ENCODE results near the gene WDR73. TPM values are rescaled to one million over a fixed set of nuclear protein-coding genes. Genes with fewer than 3 reads are reported as not detected.

WDR73 gene
- total RNA-seq, 1 donor from 2014 or later = 16.2 TPM

DNA sequence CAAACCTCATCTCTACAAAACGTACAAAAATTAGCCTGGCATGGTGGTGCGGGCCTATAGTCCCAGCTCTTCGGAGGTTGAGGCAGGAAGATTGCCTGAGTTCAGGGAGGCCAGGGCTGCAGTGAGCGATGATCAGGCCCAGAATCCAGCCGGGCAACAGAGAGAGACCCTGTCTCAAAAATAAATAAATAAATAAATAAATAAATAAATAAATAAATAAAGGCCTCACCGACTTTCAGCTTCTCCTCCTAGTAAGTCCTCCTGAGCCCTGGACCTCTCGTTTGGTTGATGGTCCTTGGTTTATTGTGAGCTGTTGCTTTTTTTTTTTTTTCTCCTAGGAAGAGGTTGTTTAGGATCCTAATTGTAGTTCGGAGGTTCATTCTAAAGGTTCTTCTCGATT is 25.1 kb downstream of the WDR73 start:
- no peak overlapping the region for H3K4me3 ChIP-seq (ENCODE audit: low read length in 3 of 3)
- peaks cover 15 to 27% (median 20%) of the 10 kb centered on the region in 3 donors for H3K4me1 ChIP-seq (ENCODE audit: control insufficient read depth in 3 of 3, insufficient read depth in 3 of 3, low read length in 3 of 3)
- H3K27ac ChIP-seq (ENCODE audit: low read depth, low read length) = no peak overlapping the region
- H3K27me3 ChIP-seq (ENCODE audit: control insufficient read depth in 3 of 3, insufficient read depth in 3 of 3, low read length in 3 of 3) = no peaks in the 10 kb centered on the region
- H3K36me3 ChIP-seq (ENCODE audit: control insufficient read depth in 3 of 3, insufficient read depth in 3 of 3, low read length in 3 of 3) = no peaks in the 10 kb centered on the region
- H3K9ac ChIP-seq (ENCODE audit: low read depth in 1 of 3, low read length in 3 of 3) = no peak overlapping the region
- H3K9me3 ChIP-seq (ENCODE audit: control insufficient read depth in 3 of 3, low read length in 3 of 3) = no peaks in the 10 kb centered on the region

GRCh38 chr15:84625123-84625522 is 29.0 kb downstream of the WDR73 start:
- Histone ChIP-seq H3K4me3 (ENCODE audit: low read length in 3 of 3) (no peak overlapping the region), H3K27ac (ENCODE audit: low read depth, low read length) (no peak overlapping the region)

GRCh38 chr15:84624359-84624758 is 29.7 kb downstream of the WDR73 start:
- no peak overlapping the region for H3K9ac ChIP-seq (ENCODE audit: low read depth in 1 of 3, low read length in 3 of 3)
- no peaks in the 10 kb centered on the region for H3K4me1 ChIP-seq (ENCODE audit: control insufficient read depth in 3 of 3, insufficient read depth in 3 of 3, low read length in 3 of 3)
- H3K36me3 ChIP-seq (ENCODE audit: control insufficient read depth in 3 of 3, insufficient read depth in 3 of 3, low read length in 3 of 3) = peaks cover 23 to 28% (median 27%) of the 10 kb centered on the region in 3 donors
- peaks cover 10 to 21% (median 14%) of the 10 kb centered on the region in 3 donors for H3K9me3 ChIP-seq (ENCODE audit: control insufficient read depth in 3 of 3, low read length in 3 of 3)
- H3K27ac ChIP-seq (ENCODE audit: low read depth, low read length) = peak overlapping the region; percentile 32
- no peak overlapping the region for H3K4me3 ChIP-seq (ENCODE audit: low read length in 3 of 3)
- no peaks in the 10 kb centered on the region for H3K27me3 ChIP-seq (ENCODE audit: control insufficient read depth in 3 of 3, insufficient read depth in 3 of 3, low read length in 3 of 3)

More at GRCh38 chr15:84625123-84625522, 29.0 kb downstream of the WDR73 start:
- Histone ChIP-seq H3K9ac (ENCODE audit: low read depth in 1 of 3, low read length in 3 of 3) (no peak overlapping the region), H3K27me3 (ENCODE audit: control insufficient read depth in 3 of 3, insufficient read depth in 3 of 3, low read length in 3 of 3) (no peaks in the 10 kb centered on the region), H3K36me3 (ENCODE audit: control insufficient read depth in 3 of 3, insufficient read depth in 3 of 3, low read length in 3 of 3) (peaks cover 23 to 28% (median 27%) of the 10 kb centered on the region in 3 donors), H3K9me3 (ENCODE audit: control insufficient read depth in 3 of 3, low read length in 3 of 3) (peaks cover 10 to 21% (median 14%) of the 10 kb centered on the region in 3 donors), H3K4me1 (ENCODE audit: control insufficient read depth in 3 of 3, insufficient read depth in 3 of 3, low read length in 3 of 3) (peaks cover 0 to 2% (median 2%) of the 10 kb centered on the region in 3 donors)

GRCh38 chr15:84621358-84621979 is 32.6 kb downstream of the WDR73 start:
- H3K27me3 ChIP-seq (ENCODE audit: control insufficient read depth in 3 of 3, insufficient read depth in 3 of 3, low read length in 3 of 3) = no peaks in the 10 kb centered on the region
- H3K9me3 ChIP-seq (ENCODE audit: control insufficient read depth in 3 of 3, low read length in 3 of 3) = peaks cover 10 to 21% (median 14%) of the 10 kb centered on the region in 3 donors
- H3K4me1 ChIP-seq (ENCODE audit: control insufficient read depth in 3 of 3, insufficient read depth in 3 of 3, low read length in 3 of 3) = no peaks in the 10 kb centered on the region
- peak overlapping the region in 2 of 3 donors; percentile 5 to 41 for H3K4me3 ChIP-seq (ENCODE audit: low read length in 3 of 3)
- H3K27ac ChIP-seq (ENCODE audit: low read depth, low read length) = no peak overlapping the region
- peaks cover 23 to 28% (median 27%) of the 10 kb centered on the region in 3 donors for H3K36me3 ChIP-seq (ENCODE audit: control insufficient read depth in 3 of 3, insufficient read depth in 3 of 3, low read length in 3 of 3)
- no peak overlapping the region for H3K9ac ChIP-seq (ENCODE audit: low read depth in 1 of 3, low read length in 3 of 3)

DNA sequence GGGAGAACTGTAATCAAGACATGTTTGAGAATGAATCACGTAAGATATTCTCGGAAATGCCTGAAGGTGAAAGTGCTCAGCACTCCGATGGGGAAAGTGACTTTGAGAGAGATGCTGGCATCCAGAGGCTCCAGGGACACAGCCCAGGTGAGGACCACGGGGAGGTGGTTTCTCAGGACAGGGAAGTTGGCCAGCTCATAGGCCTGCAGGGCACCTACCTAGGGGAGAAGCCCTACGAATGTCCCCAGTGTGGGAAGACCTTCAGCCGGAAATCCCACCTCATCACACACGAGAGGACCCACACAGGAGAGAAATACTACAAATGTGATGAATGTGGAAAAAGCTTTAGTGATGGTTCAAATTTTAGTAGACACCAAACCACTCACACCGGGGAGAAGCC is 33.5 kb downstream of the WDR73 start:
- no peaks in the 10 kb centered on the region for H3K27me3 ChIP-seq (ENCODE audit: control insufficient read depth in 3 of 3, insufficient read depth in 3 of 3, low read length in 3 of 3)
- H3K9ac ChIP-seq (ENCODE audit: low read depth in 1 of 3, low read length in 3 of 3) = no peak overlapping the region
- H3K27ac ChIP-seq (ENCODE audit: low read depth, low read length) = no peak overlapping the region
- H3K4me1 ChIP-seq (ENCODE audit: control insufficient read depth in 3 of 3, insufficient read depth in 3 of 3, low read length in 3 of 3) = no peaks in the 10 kb centered on the region
- H3K4me3 ChIP-seq (ENCODE audit: low read length in 3 of 3) = no peak overlapping the region
- H3K36me3 ChIP-seq (ENCODE audit: control insufficient read depth in 3 of 3, insufficient read depth in 3 of 3, low read length in 3 of 3) = peaks cover 23 to 28% (median 27%) of the 10 kb centered on the region in 3 donors
- peaks cover 10 to 21% (median 14%) of the 10 kb centered on the region in 3 donors for H3K9me3 ChIP-seq (ENCODE audit: control insufficient read depth in 3 of 3, low read length in 3 of 3)

- no peaks in the 10 kb centered on the region for H3K4me1 ChIP-seq (ENCODE audit: control insufficient read depth in 3 of 3, insufficient read depth in 3 of 3, low read length in 3 of 3)
- H3K4me3 ChIP-seq (ENCODE audit: low read length in 3 of 3) = no peak overlapping the region
- H3K9me3 ChIP-seq (ENCODE audit: control insufficient read depth in 3 of 3, low read length in 3 of 3) = peaks cover 3 to 8% (median 7%) of the 10 kb centered on the region in 3 donors
- no peak overlapping the region for H3K9ac ChIP-seq (ENCODE audit: low read depth in 1 of 3, low read length in 3 of 3)
- H3K27ac ChIP-seq (ENCODE audit: low read depth, low read length) = no peak overlapping the region
- H3K27me3 ChIP-seq (ENCODE audit: control insufficient read depth in 3 of 3, insufficient read depth in 3 of 3, low read length in 3 of 3) = no peaks in the 10 kb centered on the region
- H3K36me3 ChIP-seq (ENCODE audit: control insufficient read depth in 3 of 3, insufficient read depth in 3 of 3, low read length in 3 of 3) = peaks cover 7 to 8% (median 8%) of the 10 kb centered on the region in 3 donors
Measured at GRCh38 chr15:84616235-84616634, 37.8 kb downstream of the WDR73 start.

DNA sequence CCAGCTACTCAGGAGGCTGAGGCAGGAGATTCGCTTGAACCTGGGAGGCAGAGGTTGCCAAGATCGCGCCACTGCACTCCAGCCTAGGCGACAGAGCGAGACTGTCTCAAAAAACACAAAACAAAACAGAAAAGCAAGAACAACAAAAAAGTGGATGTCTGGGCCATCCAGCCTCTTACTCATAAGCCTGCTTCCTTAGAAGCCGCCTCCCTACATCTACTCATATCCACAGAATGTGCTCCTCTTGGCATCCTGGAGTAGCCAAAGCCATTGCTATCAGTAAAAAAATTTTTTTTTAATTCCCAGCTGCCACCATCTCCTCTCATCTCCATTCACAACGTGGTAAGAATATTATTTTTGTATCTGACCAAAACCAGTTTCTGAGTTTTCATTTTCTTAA is 42.5 kb downstream of the WDR73 start:
- Histone ChIP-seq H3K9ac (ENCODE audit: low read depth in 1 of 3, low read length in 3 of 3) (no peak overlapping the region), H3K4me3 (ENCODE audit: low read length in 3 of 3) (no peak overlapping the region), H3K36me3 (ENCODE audit: control insufficient read depth in 3 of 3, insufficient read depth in 3 of 3, low read length in 3 of 3) (peaks cover 0 to 5% (median 4%) of the 10 kb centered on the region in 3 donors), H3K27me3 (ENCODE audit: control insufficient read depth in 3 of 3, insufficient read depth in 3 of 3, low read length in 3 of 3) (no peaks in the 10 kb centered on the region), H3K27ac (ENCODE audit: low read depth, low read length) (no peak overlapping the region), H3K4me1 (ENCODE audit: control insufficient read depth in 3 of 3, insufficient read depth in 3 of 3, low read length in 3 of 3) (peaks cover 0 to 6% (median 3%) of the 10 kb centered on the region in 3 donors), H3K9me3 (ENCODE audit: control insufficient read depth in 3 of 3, low read length in 3 of 3) (no peaks in the 10 kb centered on the region)

GRCh38 chr15:84609818-84610525 is 44.1 kb downstream of the WDR73 start:
- Histone ChIP-seq H3K4me3 (ENCODE audit: low read length in 3 of 3) (no peak overlapping the region), H3K36me3 (ENCODE audit: control insufficient read depth in 3 of 3, insufficient read depth in 3 of 3, low read length in 3 of 3) (peaks cover 9 to 13% (median 10%) of the 10 kb centered on the region in 3 donors), H3K27ac (ENCODE audit: low read depth, low read length) (peak overlapping the region; percentile 13)

GRCh38 chr15:84608707-84609284 is 45.3 kb downstream of the WDR73 start:
- no peak overlapping the region for H3K9ac ChIP-seq (ENCODE audit: low read depth in 1 of 3, low read length in 3 of 3)
- H3K27me3 ChIP-seq (ENCODE audit: control insufficient read depth in 3 of 3, insufficient read depth in 3 of 3, low read length in 3 of 3) = no peaks in the 10 kb centered on the region
- no peaks in the 10 kb centered on the region for H3K9me3 ChIP-seq (ENCODE audit: control insufficient read depth in 3 of 3, low read length in 3 of 3)
- H3K4me3 ChIP-seq (ENCODE audit: low read length in 3 of 3) = no peak overlapping the region
- H3K27ac ChIP-seq (ENCODE audit: low read depth, low read length) = no peak overlapping the region
- peaks cover 0 to 9% (median 3%) of the 10 kb centered on the region in 3 donors for H3K4me1 ChIP-seq (ENCODE audit: control insufficient read depth in 3 of 3, insufficient read depth in 3 of 3, low read length in 3 of 3)
- peaks cover 15 to 18% (median 16%) of the 10 kb centered on the region in 3 donors for H3K36me3 ChIP-seq (ENCODE audit: control insufficient read depth in 3 of 3, insufficient read depth in 3 of 3, low read length in 3 of 3)

More at GRCh38 chr15:84609818-84610525, 44.1 kb downstream of the WDR73 start:
- Histone ChIP-seq H3K4me1 (ENCODE audit: control insufficient read depth in 3 of 3, insufficient read depth in 3 of 3, low read length in 3 of 3) (peaks cover 0 to 9% (median 3%) of the 10 kb centered on the region in 3 donors), H3K9me3 (ENCODE audit: control insufficient read depth in 3 of 3, low read length in 3 of 3) (no peaks in the 10 kb centered on the region), H3K9ac (ENCODE audit: low read depth in 1 of 3, low read length in 3 of 3) (peak overlapping the region in 1 of 3 donors; percentile 33), H3K27me3 (ENCODE audit: control insufficient read depth in 3 of 3, insufficient read depth in 3 of 3, low read length in 3 of 3) (no peaks in the 10 kb centered on the region)

All from skeletal muscle tissue (tissue), 4 donors.